Measurements from ENCODE around the gene PRSS38.

Gene PRSS38

GRCh38 chr1:227767401-227768124, 47.9 kb upstream of the PRSS38 start:
- H2AFZ ChIP-seq (ENCODE audit: low read depth, low read length): no peak overlapping the region
- peaks cover 13% of the 10 kb centered on the region; the same call in 1 of the 2 replicates for H4K20me1 ChIP-seq (ENCODE audit: insufficient read depth, low read length)

GRCh38 chr1:227768125-227768439, 47.4 kb upstream of the PRSS38 start:
- no peak for TF ChIP-seq CTCF (IDR thresholded peaks at IDR 0.05; ENCODE audit: low read depth, low read length)
- no peak for TF ChIP-seq EZH2phosphoT487 (IDR thresholded peaks at IDR 0.05; ENCODE audit: low read depth)
- Histone ChIP-seq H3K9me3 (ENCODE audit: insufficient read depth, low read length) (no peaks in the 10 kb centered on the region), H3K4me2 (ENCODE audit: low read length) (no peak overlapping the region), H3K27ac (ENCODE audit: low read length) (no peak overlapping the region), H4K20me1 (ENCODE audit: insufficient read depth, low read length) (peaks cover 13% of the 10 kb centered on the region; the same call in 1 of the 2 replicates), H2AFZ (ENCODE audit: low read depth, low read length) (no peak overlapping the region), H3K79me2 (ENCODE audit: low read length) (peaks cover 51% of the 10 kb centered on the region), H3K4me3 (ENCODE audit: low read length) (no peak overlapping the region), H3K27me3 (ENCODE audit: low read depth, low read length) (no peaks in the 10 kb centered on the region), H3K36me3 (replicated peaks; ENCODE audit: low read depth, low read length) (peaks cover 83% of the 10 kb centered on the region), H3K4me1 (ENCODE audit: low read length) (peaks cover 3% of the 10 kb centered on the region), H3K9ac (ENCODE audit: low read length) (no peak overlapping the region)

More at GRCh38 chr1:227767401-227768124, 47.9 kb upstream of the PRSS38 start:
- peaks cover 9% of the 10 kb centered on the region for H3K4me1 ChIP-seq (ENCODE audit: low read length)
- no peak for TF ChIP-seq CTCF (IDR thresholded peaks at IDR 0.05; ENCODE audit: low read depth, low read length)
- TF ChIP-seq EZH2phosphoT487 (IDR thresholded peaks at IDR 0.05; ENCODE audit: low read depth): no peak
- no peak overlapping the region for H3K27ac ChIP-seq (ENCODE audit: low read length)
- no peaks in the 10 kb centered on the region for H3K27me3 ChIP-seq (ENCODE audit: low read depth, low read length)
- peaks cover 56% of the 10 kb centered on the region for H3K79me2 ChIP-seq (ENCODE audit: low read length)
- peaks cover 82% of the 10 kb centered on the region for H3K36me3 ChIP-seq (replicated peaks; ENCODE audit: low read depth, low read length)
- no peak overlapping the region for H3K4me3 ChIP-seq (ENCODE audit: low read length)
- no peaks in the 10 kb centered on the region for H3K9me3 ChIP-seq (ENCODE audit: insufficient read depth, low read length)
- H3K4me2 ChIP-seq (ENCODE audit: low read length): no peak overlapping the region
- no peak overlapping the region for H3K9ac ChIP-seq (ENCODE audit: low read length)

- Histone ChIP-seq H3K4me3 (ENCODE audit: low read length) (no peak overlapping the region), H3K27me3 (ENCODE audit: low read depth, low read length) (no peaks in the 10 kb centered on the region), H4K20me1 (ENCODE audit: insufficient read depth, low read length) (peaks cover 13% of the 10 kb centered on the region; the same call in 1 of the 2 replicates), H3K9ac (ENCODE audit: low read length) (no peak overlapping the region), H2AFZ (ENCODE audit: low read depth, low read length) (no peak overlapping the region), H3K36me3 (replicated peaks; ENCODE audit: low read depth, low read length) (peaks cover 77% of the 10 kb centered on the region), H3K79me2 (ENCODE audit: low read length) (peaks cover 46% of the 10 kb centered on the region), H3K4me2 (ENCODE audit: low read length) (no peak overlapping the region), H3K9me3 (ENCODE audit: insufficient read depth, low read length) (no peaks in the 10 kb centered on the region), H3K27ac (ENCODE audit: low read length) (no peak overlapping the region), H3K4me1 (ENCODE audit: low read length) (no peaks in the 10 kb centered on the region)
- TF ChIP-seq EZH2phosphoT487 (IDR thresholded peaks at IDR 0.05; ENCODE audit: low read depth) (no peak), CTCF (IDR thresholded peaks at IDR 0.05; ENCODE audit: low read depth, low read length) (no peak)
Measured at GRCh38 chr1:227768640-227769039, 46.8 kb upstream of the PRSS38 start.

- no peak overlapping the region for H3K27ac ChIP-seq (ENCODE audit: low read length)
- H3K9me3 ChIP-seq (ENCODE audit: insufficient read depth, low read length): no peaks in the 10 kb centered on the region
- no peak overlapping the region for H3K4me3 ChIP-seq (ENCODE audit: low read length)
- TF ChIP-seq CTCF (IDR thresholded peaks at IDR 0.05; ENCODE audit: low read depth, low read length): no peak
- TF ChIP-seq EZH2phosphoT487 (IDR thresholded peaks at IDR 0.05; ENCODE audit: low read depth): no peak
- no peak overlapping the region for H3K4me2 ChIP-seq (ENCODE audit: low read length)
- peaks cover 39% of the 10 kb centered on the region for H3K79me2 ChIP-seq (ENCODE audit: low read length)
- no peak overlapping the region for H3K9ac ChIP-seq (ENCODE audit: low read length)
- no peaks in the 10 kb centered on the region for H3K4me1 ChIP-seq (ENCODE audit: low read length)
- H3K27me3 ChIP-seq (ENCODE audit: low read depth, low read length): no peaks in the 10 kb centered on the region
- H3K36me3 ChIP-seq (replicated peaks; ENCODE audit: low read depth, low read length): peaks cover 76% of the 10 kb centered on the region
- peaks cover 13% of the 10 kb centered on the region; the same call in 1 of the 2 replicates for H4K20me1 ChIP-seq (ENCODE audit: insufficient read depth, low read length)
- H2AFZ ChIP-seq (ENCODE audit: low read depth, low read length): no peak overlapping the region
Measured at GRCh38 chr1:227769047-227769935, 46.2 kb upstream of the PRSS38 start.

Data from OCI-LY3 (cell line).